TTC549 (cell line): Measurements from ENCODE around the gene RREB1.

Source experiments
- FAIRE-seq: peaks from 2 replicates; lab custom pipeline; 2012; peaks lifted over from hg19 to GRCh38; lab: Jason Lieb, UNC

Gene RREB1

GRCh38 chr6:7165002-7165889 is 57.5 kb downstream of the RREB1 start:
- no peak for FAIRE-seq

GRCh38 chr6:7165890-7166267 is 58.1 kb downstream of the RREB1 start:
- FAIRE-seq, result no peak

- FAIRE-seq, result no peak
Observed at GRCh38 chr6:7166410-7167293, 58.9 kb downstream of the RREB1 start.

- no peak for FAIRE-seq
Observed at GRCh38 chr6:7169296-7169721, 61.5 kb downstream of the RREB1 start.

- no peak for FAIRE-seq
Observed at GRCh38 chr6:7170117-7170732, 62.5 kb downstream of the RREB1 start.

GRCh38 chr6:7171119-7171518 is 63.4 kb downstream of the RREB1 start:
- no peak for FAIRE-seq

- no peak for FAIRE-seq
Observed at GRCh38 chr6:7171733-7172132, 64.0 kb downstream of the RREB1 start.

GRCh38 chr6:7172649-7173048 is 64.9 kb downstream of the RREB1 start:
- no peak for FAIRE-seq

GRCh38 chr6:7173843-7174503 is 66.2 kb downstream of the RREB1 start:
- FAIRE-seq, result no peak

GRCh38 chr6:7175462-7175861 is 67.7 kb downstream of the RREB1 start:
- no peak for FAIRE-seq

GRCh38 chr6:7176208-7176607 is 68.4 kb downstream of the RREB1 start:
- FAIRE-seq, result no peak

GRCh38 chr6:7178280-7178679 is 70.5 kb downstream of the RREB1 start:
- FAIRE-seq, result no peak

- FAIRE-seq, result no peak
Observed at GRCh38 chr6:7180751-7181150, 73.0 kb downstream of the RREB1 start.

GRCh38 chr6:7183707-7184106 is 75.9 kb downstream of the RREB1 start:
- no peak for FAIRE-seq

GRCh38 chr6:7184502-7184901 is 76.7 kb downstream of the RREB1 start:
- FAIRE-seq, result no peak

- no peak for FAIRE-seq
Observed at GRCh38 chr6:7185561-7185960, 77.8 kb downstream of the RREB1 start.

GRCh38 chr6:7188492-7188891 is 80.7 kb downstream of the RREB1 start:
- no peak for FAIRE-seq

- no peak for FAIRE-seq
Observed at GRCh38 chr6:7189101-7189758, 81.5 kb downstream of the RREB1 start.

- no peak for FAIRE-seq
Observed at GRCh38 chr6:7190791-7191190, 83.0 kb downstream of the RREB1 start.

- FAIRE-seq, result no peak
Observed at GRCh38 chr6:7193122-7193521, 85.4 kb downstream of the RREB1 start.

- FAIRE-seq, result no peak
Observed at GRCh38 chr6:7194657-7195056, 86.9 kb downstream of the RREB1 start.
